ENCODE data around the gene DDX49. TPM values are rescaled to one million over a fixed set of nuclear protein-coding genes. Genes with fewer than 3 reads are reported as not detected.

DDX49 gene, protein sequence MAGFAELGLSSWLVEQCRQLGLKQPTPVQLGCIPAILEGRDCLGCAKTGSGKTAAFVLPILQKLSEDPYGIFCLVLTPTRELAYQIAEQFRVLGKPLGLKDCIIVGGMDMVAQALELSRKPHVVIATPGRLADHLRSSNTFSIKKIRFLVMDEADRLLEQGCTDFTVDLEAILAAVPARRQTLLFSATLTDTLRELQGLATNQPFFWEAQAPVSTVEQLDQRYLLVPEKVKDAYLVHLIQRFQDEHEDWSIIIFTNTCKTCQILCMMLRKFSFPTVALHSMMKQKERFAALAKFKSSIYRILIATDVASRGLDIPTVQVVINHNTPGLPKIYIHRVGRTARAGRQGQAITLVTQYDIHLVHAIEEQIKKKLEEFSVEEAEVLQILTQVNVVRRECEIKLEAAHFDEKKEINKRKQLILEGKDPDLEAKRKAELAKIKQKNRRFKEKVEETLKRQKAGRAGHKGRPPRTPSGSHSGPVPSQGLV
- total RNA-seq, result 44.4 and 44.7 TPM in 2 replicates
- long read RNA-seq, transcript DDX49-201 (13 exons, 1,830 nt), result major isoform, 72 of 87 reads
- long read RNA-seq, partial matches to known transcripts, result 3 of 87 reads
- long read RNA-seq, other reads (novel, unspliced or antisense), result 7 of 87 reads

DNA sequence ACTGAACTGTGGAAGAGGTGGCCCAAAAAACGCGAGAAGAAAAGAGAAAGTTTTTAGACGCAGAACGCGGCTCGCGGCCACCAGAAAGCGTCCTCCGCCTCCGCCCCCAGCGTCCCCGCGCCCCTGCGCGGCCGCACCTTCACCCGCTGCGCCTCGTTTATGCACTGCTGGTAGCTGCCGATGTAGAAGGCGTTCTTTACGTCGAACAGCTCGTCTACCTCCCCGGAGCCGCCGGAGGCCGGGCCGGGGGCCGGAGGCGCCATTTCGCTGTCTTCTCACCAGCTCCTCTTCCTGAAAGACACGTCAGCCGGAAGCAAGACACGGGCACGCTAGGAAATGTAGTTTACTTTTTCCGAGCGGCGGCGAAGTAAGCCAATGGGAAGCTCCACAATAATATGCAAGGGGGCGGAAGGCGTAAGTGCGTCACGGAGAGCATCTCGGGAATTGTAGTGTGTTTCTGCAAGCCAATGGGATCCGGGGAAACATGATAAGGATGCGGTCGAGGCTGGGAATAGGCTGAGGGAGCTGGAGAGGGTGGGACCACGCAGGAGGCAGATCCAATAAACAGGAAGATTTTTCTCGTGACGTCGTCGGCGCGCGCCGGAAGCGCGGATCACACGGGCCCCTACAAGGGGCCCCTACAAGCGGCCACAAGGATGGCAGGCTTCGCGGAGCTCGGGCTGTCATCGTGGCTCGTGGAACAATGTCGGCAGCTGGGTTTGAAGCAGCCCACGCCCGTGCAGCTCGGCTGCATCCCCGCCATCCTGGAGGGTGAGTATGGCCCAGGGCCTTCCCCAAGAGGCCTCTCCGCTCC is at the start of gene DDX49, which contains the start of gene COPE:
Gene DDX49 (plus strand): TSS at position 630 of the 814 bp plus-strand sequence. CDS start 27 bp downstream, at position 657.
Gene COPE (minus strand): TSS at position 302 of the 814 bp plus-strand sequence. CDS start 39 bp downstream, at position 263.
- peaks cover 9% of the 10 kb centered on the region for H3K36me3 Mint-ChIP-seq (ENCODE audit: insufficient read depth)
- no peaks in the 10 kb centered on the region for H3K9me3 Mint-ChIP-seq (ENCODE audit: low read depth)
- no peak for TF ChIP-seq CTCF (IDR thresholded peaks at IDR 0.05; ENCODE audit: unreplicated experiment)
- peak within 1 kb of the TSS; percentile 91 for H3K4me3 Mint-ChIP-seq (ENCODE audit: low read depth)
- H3K27ac Mint-ChIP-seq, result peak within 1 kb of the TSS; percentile 97
- peak; percentile 84 for DNase-seq (ENCODE audit: low spot score, unreplicated experiment)
- no peaks in the 10 kb centered on the region for H3K27me3 Mint-ChIP-seq
- peaks cover 19% of the 10 kb centered on the region for H3K4me1 Mint-ChIP-seq (ENCODE audit: low read depth)

- DNase-seq (ENCODE audit: low spot score, unreplicated experiment), result no peak
- Mint-ChIP-seq H3K27me3 (no peaks in the 10 kb centered on the region), H3K27ac (no peak overlapping the region), H3K4me3 (ENCODE audit: low read depth) (no peak overlapping the region), H3K9me3 (ENCODE audit: low read depth) (no peaks in the 10 kb centered on the region), H3K4me1 (ENCODE audit: low read depth) (peaks cover 7% of the 10 kb centered on the region), H3K36me3 (ENCODE audit: insufficient read depth) (peaks cover 26% of the 10 kb centered on the region)
- TF ChIP-seq CTCF (IDR thresholded peaks at IDR 0.05; ENCODE audit: unreplicated experiment), result no peak
Observed at GRCh38 chr19:18869781-18870530, 49.6 kb upstream of the DDX49 start.

- Mint-ChIP-seq H3K27ac (no peak overlapping the region), H3K36me3 (ENCODE audit: insufficient read depth) (peaks cover 28% of the 10 kb centered on the region), H3K4me3 (ENCODE audit: low read depth) (no peak overlapping the region), H3K9me3 (ENCODE audit: low read depth) (no peaks in the 10 kb centered on the region), H3K4me1 (ENCODE audit: low read depth) (peaks cover 7% of the 10 kb centered on the region), H3K27me3 (no peaks in the 10 kb centered on the region)
- TF ChIP-seq CTCF (IDR thresholded peaks at IDR 0.05; ENCODE audit: unreplicated experiment), result no peak
- no peak for DNase-seq (ENCODE audit: low spot score, unreplicated experiment)
Observed at GRCh38 chr19:18870531-18871172, 48.9 kb upstream of the DDX49 start.

GRCh38 chr19:18871543-18871942 is 48.0 kb upstream of the DDX49 start:
- TF ChIP-seq CTCF (IDR thresholded peaks at IDR 0.05; ENCODE audit: unreplicated experiment), result no peak
- Mint-ChIP-seq H3K4me3 (ENCODE audit: low read depth) (no peak overlapping the region), H3K27ac (peak overlapping the region; percentile 10), H3K9me3 (ENCODE audit: low read depth) (no peaks in the 10 kb centered on the region), H3K36me3 (ENCODE audit: insufficient read depth) (peaks cover 27% of the 10 kb centered on the region), H3K27me3 (no peaks in the 10 kb centered on the region), H3K4me1 (ENCODE audit: low read depth) (peaks cover 7% of the 10 kb centered on the region)
- no peak for DNase-seq (ENCODE audit: low spot score, unreplicated experiment)

Measured in progenitor cell of endocrine pancreas (in vitro differentiated cells).